Activated CD4-positive, alpha-beta T cell treated with anti-CD3 and anti-CD28 coated beads, Interleukin-2, amount 50 U/mL, for 4 hours (primary cell): ENCODE measurements around the gene RNF222.
"Not testable (repeated sequence)": the region's sequence is repeated elsewhere in the genome, so short reads cannot be mapped to it uniquely, and the experiment has no call there.

Source experiments
- DNase-seq, 2 experiments: peaks; one replicate each; pipeline ENCODE4 v3.0.0-alpha.2; 2020

RNF222 gene

DNA sequence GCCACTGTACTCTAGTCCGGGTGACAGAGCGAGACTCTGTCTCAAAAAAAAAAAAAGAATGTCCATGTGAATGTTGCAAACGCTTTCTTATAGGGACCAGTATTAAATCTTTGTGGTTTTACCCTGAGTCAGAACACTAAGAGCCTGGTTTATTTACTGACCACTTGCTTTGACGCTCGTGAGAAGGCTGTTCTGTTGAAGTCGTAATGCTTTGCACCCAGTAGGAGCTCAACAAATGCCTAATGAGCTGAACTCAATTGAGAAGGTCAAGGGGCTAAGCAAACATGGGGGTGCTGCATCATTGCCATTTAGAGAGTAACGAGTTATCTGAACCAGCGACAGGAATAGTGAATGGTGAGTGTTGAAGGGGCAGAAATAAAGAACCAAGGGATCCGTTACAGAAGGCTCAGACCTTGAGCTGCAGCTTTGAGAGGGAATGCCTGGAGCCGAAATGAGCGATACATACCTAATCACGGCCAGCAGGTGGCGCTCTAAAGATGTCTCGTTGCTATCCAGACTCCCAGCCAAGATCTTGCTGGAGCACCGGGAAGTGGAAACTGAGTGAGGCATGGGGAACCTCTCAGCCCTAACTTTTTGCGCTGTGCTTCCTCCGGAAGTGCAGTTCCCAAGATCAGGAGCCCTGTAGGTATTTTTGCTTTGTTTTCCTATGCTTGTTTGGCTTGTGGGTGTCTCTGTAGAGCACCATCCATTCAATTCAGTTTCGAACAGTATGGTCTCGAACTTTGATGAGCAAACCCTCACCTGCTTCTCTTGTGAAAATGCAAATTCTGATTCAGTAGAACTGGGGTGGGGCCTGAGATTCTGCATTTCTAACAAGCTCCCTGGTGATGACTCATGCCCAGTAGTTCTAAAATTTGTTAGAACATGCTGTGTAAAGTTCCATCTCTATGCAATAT is 12.6 kb upstream of the RNF222 start:
- peak; percentile 71 to 75 for DNase-seq

DNA sequence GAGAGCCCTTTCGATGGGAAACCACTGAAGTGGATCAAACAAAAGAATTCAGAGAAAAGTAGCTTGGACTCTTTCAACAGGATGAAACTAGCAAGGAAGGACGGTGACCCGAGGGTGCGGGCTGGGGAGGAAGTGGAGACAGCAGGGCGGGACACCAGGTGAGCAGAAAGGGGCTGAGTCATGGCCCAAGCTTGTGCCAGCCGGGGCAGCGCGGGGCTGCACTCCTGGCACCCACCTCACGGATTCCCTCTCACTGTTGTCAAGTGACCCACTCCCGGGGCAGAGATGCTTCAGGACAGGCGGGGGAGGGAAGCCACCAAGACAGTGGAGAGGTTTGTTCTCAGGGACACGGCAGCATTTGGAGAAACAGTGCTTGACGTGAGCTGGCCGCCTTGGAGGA is 10.7 kb upstream of the RNF222 start:
- DNase-seq: no peak

DNA sequence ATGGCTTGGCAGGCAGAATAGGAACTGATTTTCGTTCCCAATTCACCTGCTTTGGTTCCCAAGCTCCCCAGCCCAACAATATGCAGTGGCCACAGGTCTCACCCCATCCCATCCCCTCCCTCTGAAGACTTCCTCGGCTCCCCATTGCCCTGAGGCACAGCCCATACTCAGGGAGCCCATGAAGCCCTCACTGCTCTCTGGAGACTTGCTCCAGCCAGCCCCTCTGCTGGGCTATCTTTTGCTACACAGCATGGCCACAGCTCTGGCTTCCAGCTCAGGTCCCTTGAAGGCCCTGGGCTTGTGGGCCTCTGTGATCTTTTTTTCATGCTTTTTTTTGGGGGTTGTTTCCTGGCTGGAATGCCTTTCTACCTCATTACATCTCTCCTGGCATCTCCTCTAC is 8.5 kb upstream of the RNF222 start:
- DNase-seq: no peak

DNA sequence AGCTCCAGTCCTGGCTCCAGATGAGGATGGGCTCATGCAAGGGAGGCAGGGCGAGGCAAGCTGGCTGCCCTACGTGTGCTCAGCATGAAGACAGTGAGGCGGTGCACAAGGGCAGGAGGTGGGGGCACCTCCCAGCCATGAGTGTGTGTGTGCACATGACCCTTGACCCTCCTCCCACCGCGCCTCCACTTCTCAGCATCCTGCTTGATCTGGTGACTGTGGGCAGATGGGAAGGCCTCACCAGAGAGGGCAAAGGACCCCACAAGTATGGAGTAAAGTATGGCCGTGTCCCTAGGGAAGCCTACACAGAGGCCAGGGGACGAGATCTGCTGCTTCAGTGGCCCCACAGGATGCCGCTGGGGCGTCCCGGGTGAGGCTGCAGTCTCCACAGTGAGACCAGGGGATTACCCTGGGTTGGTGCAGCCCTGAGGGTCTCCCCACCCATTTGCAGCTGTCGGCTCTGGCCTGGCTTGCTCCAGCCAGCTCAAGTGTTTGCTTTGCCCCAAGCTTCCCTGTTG is 7.9 kb upstream of the RNF222 start:
- DNase-seq: no peak

DNA sequence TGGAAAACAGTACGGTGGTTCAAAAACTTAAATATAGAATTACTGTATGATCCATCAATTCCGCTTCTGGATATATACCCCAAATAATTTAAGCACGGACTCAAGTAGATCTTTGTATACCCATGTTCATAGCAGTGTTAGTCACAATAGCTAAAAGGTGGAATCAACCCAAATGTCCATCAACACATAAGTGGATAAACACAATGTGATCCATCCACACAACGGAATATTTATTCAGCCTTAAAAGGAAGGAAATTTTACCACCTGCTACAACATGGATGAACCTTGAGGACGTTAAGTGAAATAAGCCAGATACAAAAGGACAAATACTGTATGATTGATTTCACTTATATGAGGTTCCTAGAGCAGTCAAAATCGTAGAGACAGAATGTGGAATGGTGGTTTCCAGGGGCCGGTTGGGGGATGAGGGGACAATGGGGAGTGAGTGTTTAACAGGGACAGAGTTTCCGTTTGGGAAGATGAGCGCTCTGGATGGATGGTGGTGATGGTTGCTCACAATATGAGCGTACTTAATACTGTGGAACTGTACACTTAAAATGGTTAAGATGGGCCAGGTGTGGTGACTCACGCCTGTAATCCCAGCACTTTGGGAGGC is 5.4 kb upstream of the RNF222 start:
- no peak for DNase-seq

DNA sequence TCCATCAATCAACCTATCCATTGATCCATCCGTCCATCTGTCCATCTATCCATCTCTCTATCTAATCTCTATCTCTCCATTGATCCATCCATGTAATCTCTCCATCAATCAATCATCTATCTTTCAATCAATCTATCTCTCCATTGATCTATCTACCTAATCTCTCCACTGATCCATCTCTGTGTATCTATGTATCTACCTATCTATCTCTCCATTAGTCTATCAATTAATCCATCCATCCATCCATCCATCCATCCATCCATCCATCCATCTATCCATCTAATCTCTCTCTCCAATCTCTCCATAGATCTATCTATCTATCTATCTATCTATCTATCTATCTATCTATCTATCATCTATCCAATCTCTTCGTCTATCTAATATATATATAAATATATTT is 3.5 kb upstream of the RNF222 start:
- no peak for DNase-seq

DNA sequence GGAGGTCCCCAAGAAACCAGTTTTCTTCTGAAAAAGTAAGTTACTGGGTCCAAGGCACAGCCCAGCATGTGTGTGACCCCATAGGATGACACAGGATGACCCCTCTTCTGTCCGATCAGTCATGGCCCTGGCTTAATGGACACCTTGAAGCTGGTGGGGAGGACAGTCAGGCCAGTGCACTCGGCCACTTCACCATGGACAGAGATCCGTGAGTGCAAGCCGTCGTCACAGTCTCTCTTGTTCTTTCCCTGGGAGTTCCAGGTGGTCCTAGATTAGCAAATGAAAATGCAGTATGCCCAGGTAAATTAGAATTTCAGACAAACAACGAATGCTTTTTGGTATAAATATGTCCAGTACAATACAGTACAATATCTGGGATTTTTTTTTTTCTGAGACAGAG is 1.4 kb upstream of the RNF222 start:
- no peak for DNase-seq

DNA sequence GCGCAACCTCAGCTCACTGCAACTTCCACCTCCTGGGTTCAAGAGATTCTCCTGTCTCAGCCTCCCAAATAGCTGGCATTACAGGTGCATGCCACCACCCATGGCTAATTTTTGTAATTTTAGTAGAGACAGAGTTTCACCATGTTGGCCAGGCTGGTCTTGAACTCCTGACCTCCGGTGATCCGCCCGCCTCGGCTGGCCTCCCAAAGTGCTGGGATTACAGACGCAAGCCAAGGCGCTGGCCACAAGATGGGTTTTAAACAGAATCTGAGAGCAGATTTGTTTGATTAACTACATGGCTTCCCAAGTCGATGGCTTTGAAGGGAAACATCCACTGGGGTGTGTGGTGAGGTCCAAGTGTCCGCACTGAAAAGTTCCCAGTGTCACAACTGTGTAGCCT is 3.1 kb downstream of the RNF222 start:
- DNase-seq: not testable (repeated sequence)

DNA sequence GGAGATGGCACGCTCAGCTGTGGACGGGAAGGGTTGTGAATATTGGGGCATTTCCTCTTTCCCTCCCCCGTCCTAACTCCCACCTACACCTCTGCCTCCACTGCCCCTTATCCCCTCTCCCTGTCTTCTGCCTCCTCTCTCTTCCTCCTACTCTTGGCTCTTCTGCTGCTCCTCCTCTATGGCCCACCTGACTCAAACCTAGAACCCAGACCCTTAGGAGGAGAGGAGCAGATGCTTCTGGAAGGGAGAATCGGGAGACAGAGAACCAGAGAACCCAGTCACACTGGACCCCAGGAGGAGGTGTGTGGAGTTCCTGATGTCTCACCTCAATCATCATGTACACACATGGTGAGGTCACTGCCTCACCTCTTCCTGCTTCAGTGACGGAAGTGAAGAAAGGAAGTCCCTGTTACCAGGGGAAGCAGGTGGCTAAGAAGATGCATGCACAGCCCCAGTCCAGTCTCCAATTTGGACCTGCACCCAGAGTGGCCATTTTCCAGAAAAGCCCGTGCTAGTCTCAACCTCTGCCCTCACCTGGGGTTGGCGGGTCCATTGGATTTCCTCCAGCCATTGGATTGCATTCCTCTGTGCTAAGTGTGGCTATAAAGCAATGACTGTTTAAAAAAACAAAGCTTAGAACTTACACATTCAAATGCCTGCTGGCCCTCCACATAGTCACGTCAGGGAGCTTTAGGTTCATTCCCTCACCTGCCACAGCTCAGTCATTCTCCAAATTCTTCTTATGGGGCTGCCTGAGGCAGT is 4.0 kb downstream of the RNF222 start:
- DNase-seq: peak in 1 of 2 experiments; percentile 11

DNA sequence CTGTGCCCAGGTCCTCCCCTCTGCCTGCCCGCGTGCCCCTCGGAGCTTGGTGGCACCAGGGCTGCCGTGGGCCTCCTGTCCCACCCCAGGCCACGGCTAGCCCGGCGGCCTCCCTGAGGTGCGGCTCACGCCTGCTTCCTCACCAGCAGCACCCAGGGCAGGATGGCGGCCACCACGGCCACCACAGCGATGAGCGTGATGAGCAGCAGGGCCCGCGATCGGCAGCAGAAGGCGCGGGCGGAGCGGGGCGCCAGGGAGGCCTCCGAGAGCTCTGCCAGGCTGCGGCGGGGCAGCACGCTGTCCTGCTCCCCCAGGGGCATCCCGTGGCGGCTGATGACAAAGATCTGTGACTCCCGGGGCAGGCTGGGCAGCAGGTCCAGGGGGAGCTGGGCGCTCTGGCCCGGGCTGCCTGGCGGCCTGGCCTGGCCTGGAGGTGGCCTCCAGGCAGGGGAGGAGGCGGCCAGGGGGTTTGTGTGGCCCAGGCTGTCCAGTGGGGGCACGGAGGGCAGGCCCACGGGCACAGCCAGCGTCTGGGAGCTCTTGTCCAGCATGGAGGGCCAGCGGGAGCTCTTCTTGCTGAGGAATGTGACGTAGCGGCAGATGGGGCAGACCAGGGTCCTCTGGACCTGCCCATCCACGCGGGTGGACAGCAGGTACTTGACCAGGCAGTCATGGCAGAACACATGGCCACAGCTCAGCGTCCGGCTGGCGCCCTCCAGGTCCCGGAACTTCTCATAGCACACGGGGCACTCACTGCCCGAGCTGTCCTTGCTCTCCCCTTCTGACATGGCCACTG is 4.8 kb downstream of the RNF222 start:
- DNase-seq: no peak

DNA sequence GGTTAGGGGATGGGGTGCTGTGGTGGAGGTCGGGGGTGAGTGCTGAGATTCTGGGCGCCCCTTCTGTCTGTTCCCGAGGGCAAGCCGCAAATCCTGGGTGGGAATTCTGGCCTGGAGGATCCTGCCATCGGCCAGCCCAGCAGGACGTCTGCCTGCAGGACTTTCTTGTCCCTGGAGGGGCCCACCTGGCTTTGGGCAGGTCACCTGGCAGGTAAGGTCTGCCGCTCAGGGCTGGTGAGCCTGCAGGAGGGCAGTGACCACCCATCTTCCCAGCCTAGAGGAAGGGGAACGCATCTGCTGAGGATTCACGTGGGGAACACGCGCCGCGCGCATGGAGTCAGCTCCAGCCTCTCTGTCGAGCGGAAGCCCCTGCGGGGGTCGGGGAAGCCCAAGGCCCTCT is 5.4 kb downstream of the RNF222 start:
- no peak for DNase-seq

DNA sequence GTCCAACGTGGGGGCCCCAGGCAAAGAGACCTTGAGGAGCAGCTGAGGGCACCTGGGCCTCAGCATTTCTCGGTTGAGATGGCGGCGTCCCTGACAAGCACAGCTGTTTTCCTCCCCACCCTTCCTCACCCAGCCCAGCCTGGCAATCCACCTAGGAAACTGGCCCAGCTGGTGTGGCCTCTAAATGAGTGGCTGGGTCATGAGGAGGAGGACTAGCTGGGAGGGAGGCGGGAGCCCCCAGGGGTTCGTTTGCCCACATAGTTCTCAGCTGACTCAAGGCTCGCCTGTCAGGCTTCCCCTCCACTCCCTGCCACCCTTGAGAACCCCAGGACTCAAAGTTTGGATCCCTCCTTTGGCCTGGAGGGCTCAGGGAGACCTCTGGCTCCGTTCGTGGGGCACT is 5.9 kb downstream of the RNF222 start:
- no peak for DNase-seq

DNA sequence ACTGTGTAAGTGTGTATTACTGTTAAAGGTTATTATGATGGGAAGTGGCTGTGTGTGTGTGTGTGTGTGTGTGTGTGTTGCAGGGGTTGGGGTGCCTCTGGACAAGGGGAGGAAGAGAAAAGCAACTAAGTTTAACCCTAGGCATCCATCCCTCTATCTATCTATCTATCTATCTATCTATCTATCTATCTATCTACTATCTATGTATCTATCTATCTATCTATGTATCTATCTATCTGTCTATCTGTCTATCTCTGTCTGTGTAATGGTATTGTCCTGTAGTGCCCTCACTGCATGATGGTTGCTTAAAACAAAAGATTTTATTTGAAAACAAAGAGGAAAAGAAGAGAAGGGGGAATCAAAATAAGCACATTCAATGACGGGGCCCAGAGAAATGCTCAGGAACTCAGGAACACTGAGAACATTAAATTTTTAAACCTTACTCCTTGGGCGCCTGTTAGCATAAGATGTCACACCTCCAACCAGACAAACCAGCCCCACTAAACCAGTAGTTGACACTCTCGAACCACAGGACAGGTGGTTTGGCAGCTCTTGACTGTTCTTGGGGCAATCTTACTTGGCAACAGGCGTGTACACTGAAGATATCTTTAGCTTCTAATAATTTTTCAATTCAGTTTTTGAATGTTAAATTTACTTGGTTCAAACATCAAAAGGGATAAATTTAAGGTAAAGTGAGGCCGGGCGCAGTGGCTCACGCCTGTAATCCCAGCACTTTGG is 9.5 kb downstream of the RNF222 start:
- DNase-seq: no peak

DNA sequence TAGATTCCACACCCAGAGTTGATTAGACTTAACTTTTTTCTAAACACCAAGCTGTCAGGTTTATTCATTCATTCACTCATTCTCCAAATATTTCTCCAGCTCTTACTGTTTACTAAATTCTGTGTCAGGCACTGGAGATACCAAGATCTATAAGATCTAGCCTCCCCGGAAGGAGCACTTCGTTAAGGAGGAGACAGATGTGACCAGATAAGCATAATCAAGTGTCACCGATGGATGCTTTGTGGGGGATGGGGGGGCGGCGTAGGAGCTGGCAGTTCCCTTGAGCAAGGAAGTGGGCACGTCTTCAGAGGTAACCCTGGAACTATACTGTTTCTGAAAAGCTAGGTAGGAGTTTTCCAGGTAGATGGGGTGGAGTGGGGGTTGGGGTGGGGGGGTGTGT is 10.8 kb downstream of the RNF222 start:
- DNase-seq: no peak

DNA sequence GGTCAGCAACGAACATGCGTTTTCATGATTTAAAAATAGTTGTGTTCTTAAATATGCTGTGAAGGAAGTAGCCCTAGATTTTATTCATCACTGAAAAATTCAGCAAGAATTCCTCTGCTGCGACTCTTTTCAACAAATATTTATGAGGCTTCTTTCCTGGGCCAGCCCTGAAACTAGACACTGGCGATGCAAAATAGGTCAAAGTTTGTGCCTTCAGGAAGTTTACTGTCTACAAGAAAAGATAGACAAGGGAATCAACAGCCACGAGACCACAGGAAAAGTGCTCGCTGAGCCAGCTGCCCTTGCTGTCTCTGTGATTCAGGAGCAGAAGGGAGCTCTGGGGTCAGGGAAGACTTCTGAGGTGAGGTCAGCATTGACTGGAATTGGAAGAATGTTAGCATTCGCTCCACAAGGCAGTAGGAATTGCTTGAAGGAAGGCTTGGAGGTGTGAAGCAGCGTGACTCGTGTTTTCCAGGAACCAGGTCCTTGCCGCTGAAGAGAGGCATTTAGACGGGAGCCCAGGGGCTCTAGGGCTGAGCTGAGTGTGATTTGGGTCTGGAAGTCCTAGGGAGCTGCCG is 12.7 kb downstream of the RNF222 start:
- DNase-seq: no peak

DNA sequence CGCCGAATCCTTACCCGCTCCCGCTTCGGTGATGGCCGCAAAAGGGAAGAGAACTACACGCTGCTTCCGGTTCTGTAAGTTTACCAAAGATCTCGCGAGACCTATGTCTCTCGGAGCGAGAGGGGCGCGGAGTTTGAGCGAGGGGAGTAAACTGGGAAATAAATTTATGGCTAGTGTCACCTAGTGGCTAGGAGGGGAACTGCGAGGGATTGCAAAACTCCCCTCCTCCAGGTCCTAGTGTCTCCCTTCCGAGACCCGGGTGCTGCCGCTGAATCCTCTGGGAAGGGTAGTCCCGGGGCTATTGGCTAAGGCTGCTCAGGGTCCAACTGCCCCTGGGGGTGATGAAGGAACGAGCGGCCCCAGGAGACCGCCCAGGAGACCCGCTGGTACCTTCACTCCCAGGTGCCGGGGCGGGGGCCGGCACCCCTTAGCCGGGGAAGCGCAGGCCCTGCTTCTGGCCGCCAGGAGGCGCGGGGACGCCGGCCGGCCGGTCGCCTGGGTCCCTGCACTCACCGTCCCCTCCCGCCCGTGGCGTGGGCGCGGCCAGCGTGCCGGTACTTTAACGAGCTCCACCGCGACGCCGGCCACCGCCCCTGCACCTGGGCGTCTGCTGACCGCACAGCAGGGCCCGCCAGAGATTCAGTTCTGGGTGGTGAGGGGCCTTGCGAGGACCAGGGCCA is 14.3 kb downstream of the RNF222 start, which contains the start of gene RPL26:
RPL26 (minus strand) TSS at position 51 of the 680 bp plus-strand sequence. CDS start 883 bp downstream, outside the sequence.
- peak; percentile 94 to 95 for DNase-seq

DNA sequence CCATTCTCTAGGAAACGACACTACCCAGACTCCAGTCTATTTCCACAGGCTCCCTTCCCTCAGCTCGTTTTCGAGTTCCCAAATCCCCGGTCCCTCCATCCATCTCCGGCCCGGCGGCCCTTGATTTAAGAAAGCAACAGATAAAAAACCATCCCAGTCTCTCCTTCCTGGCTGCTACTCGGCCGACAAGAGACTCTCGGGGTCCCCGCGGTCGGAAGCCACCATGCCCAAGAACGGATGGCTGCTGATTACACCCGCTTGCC is 14.8 kb downstream of the RNF222 start:
- DNase-seq: no peak

DNA sequence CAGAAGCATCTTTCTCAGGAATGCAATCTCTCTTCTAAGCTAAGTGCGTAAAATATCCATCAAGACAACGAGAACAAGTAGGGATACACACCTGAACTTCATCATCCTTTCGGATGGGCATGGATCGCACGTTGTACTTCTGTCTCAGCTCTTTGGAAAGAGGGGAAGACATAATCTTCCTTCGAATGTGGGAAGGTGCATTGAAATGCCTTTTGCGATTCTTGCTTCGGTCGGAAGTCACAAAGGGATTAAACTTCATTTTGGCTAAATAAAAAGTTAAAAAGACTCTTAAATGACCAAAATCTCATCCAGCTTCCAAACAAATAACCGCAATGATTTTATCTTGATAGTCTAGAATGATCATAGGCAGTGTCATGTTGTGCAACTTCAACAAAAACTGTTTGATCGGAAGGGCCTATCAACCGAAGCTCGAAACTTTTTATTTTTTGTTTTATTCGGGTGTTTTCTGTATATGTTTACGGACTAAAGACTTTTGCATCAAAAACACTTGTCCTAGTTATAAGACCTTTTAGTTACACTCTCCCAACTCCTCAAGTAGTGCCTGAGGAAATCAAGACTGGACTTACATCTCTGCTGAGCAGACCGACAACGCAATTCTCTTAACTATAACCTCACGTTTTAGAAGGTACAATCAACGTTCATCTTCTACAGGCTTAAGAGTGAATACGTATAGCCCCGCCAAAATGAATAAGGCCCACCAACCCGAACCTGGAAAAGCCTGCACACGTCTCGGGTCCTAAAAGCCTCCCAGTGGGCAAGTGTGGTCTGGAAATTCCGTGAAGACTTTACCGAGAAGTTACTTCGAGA is 15.4 kb downstream of the RNF222 start:
- DNase-seq: no peak

DNA sequence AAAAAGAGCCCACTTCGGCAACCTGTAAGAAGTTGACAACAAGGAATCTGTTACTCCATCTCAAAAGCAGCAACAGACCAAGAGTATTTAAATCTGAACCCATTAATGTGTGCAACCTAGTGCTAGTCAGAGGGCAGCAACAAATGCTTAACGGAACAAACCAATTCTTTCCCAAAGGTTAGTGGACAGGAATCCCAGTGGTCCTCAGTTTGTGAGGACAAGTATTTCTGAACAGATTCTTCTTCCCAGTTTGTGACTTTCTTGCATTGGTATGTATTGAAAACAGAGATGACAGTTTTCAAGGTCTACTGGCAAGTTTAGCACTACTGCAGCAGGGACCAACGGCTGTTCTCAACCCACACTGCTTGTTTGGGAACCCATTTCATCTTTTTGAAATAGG is 17.6 kb downstream of the RNF222 start:
- no peak for DNase-seq

DNA sequence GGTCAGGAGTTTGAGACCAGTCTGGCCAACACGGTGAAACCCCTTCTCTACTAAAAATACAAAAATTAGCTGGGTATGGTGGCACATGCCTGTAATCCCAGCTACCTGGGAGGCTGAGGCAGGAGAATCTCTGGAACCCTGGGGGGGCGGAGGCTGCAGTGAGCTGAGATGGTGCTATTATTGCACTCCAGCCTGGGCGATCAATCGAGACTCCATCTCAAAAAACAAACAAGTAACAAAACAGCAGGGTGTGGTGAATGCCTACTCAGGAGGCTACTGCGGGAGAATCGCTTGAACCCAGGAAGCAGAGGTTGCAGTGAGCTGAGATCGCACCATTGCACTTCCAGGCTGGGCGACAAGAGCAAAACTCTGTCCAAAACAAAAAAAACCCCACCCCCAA is 19.5 kb downstream of the RNF222 start:
- DNase-seq: not testable (repeated sequence)
